Caco-2 (cell line): ENCODE measurements around the gene MFN1. TPM values are rescaled to one million over a fixed set of nuclear protein-coding genes. Genes with fewer than 3 reads are reported as not detected.

ENCODE experiments used
- BruUV-seq: library from RNA; stranded (reverse); fragments of 400-500 nt; replicated peaks from 2 replicates; lab custom pipeline; 2021; lab: Mats Ljungman, UMichigan
- CTCF ChIA-PET: fragments of 300-600 bp; sonication (Branson Sonifier 250); formaldehyde crosslinking; loops from one replicate; lab custom pipeline; 2022; ENCODE audit warnings: antibody characterized with exemption; lab: Charles Lee
- POLR2A ChIA-PET: fragments of 300-600 bp; sonication (Branson Sonifier 250); formaldehyde crosslinking; loops from one replicate; lab custom pipeline; 2022; ENCODE audit warnings: antibody characterized with exemption; lab: Charles Lee
- DNase-seq, 2 experiments: peaks; one replicate each; pipeline versions ENCODE4 v3.0.0 to v3.0.0-alpha.2; 2020 to 2022
- H3K27me3 ChIP-seq: replicated peaks from 2 replicates; pipeline ENCODE4 v1.6.0; 2011; ENCODE audit warnings: low read length; ENCODE audit not compliant: control insufficient read depth, insufficient read depth
- H3K36me3 ChIP-seq: 2 replicates; pipeline ENCODE4 v1.5.1; 2011; ENCODE audit warnings: low read length; ENCODE audit not compliant: control insufficient read depth, insufficient read depth
- H3K4me1 ChIP-seq: fragments of 250-450 bp; sonication (Bioruptor Pico); 2 replicates; pipeline ENCODE4 v1.5.1; 2020; ENCODE audit warnings: mild to moderate bottlenecking
- H3K4me3 ChIP-seq: 2 replicates; pipeline ENCODE4 v1.5.1; 2011; ENCODE audit warnings: low read depth, mild to moderate bottlenecking, control low read depth, low read length
- H3K9me3 ChIP-seq: fragments of 250-450 bp; sonication (Bioruptor Pico); 2 replicates; pipeline ENCODE4 v1.5.1; 2020; ENCODE audit warnings: mild to moderate bottlenecking, moderate library complexity
- H3K27ac Mint-ChIP-seq: one replicate; pipeline ENCODE4 v1.8.0; 2022; ENCODE audit warnings: mixed read lengths; ENCODE audit not compliant: unreplicated experiment
- H3K27me3 Mint-ChIP-seq: one replicate; pipeline ENCODE4 v1.8.0; 2022; ENCODE audit warnings: mixed read lengths; ENCODE audit not compliant: insufficient read depth, unreplicated experiment
- H3K36me3 Mint-ChIP-seq: one replicate; pipeline ENCODE4 v1.8.0; 2022; ENCODE audit warnings: mild to moderate bottlenecking, mixed read lengths; ENCODE audit not compliant: insufficient read depth, unreplicated experiment
- H3K4me1 Mint-ChIP-seq: one replicate; pipeline ENCODE4 v1.8.0; 2022; ENCODE audit warnings: low read depth, mixed read lengths; ENCODE audit not compliant: unreplicated experiment
- H3K4me3 Mint-ChIP-seq: one replicate; pipeline ENCODE4 v1.8.0; 2022; ENCODE audit warnings: mild to moderate bottlenecking, moderate library complexity, mixed read lengths; ENCODE audit not compliant: unreplicated experiment
- H3K9me3 Mint-ChIP-seq: one replicate; pipeline ENCODE4 v1.8.0; 2022; ENCODE audit warnings: mixed read lengths; ENCODE audit not compliant: unreplicated experiment
- intact Hi-C: fragments of 100-400 bp; cut with micrococcal nuclease; formaldehyde crosslinking; loops from one replicate; pipeline ENCODE4 v1.10.0; 2022; ENCODE audit not compliant: unreplicated experiment
- total RNA-seq: library from RNA; stranded (reverse); gene quantifications from 2 replicates; pipeline ENCODE4 v1.2.3, GENCODE V29; 2022
- TF ChIP-seq, protein P1 (sequence below), 2 experiments: fragments of 200-600 bp in 1 of 2; IDR thresholded peaks; 1 replicate in 1 of 2; 2 replicates in 1 of 2; pipeline versions ENCODE4 v1.5.1 to v1.8.0; 2011 to 2022; ENCODE audit warnings: antibody characterized with exemption in 1 of 2, control low read depth in 1 of 2, inconsistent platforms in 1 of 2, low read depth in 1 of 2, low read length in 1 of 2, mild to moderate bottlenecking in 1 of 2, moderate library complexity in 1 of 2; ENCODE audit not compliant: insufficient read depth in 1 of 2, severe bottlenecking in 1 of 2, unreplicated experiment in 1 of 2

The MFN1 gene
- total RNA-seq, 1 experiment from 2014 or later = 53.9 TPM

DNA sequence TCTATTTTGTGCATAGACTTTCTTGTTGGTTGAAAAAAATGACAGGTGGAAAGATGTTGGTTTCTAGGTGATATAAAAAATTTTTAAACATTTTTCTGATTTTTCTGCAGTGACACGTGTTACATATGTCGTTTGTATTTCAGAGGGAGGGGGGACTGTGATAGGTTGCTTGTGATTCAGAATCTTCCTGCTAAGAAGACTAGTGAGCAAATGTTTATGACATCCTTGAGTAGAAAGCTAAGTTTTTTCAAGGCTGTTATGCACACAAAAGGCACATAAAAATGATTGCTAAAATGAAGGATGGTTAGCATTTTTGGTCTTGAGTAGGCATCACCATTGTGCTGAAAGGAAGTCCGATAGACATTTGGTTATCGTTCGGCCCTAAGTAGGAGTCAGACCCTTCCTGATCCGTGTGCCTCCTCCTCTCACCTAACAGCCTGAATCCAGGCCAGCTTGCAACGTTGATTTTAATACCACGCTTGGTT is 23.2 kb upstream of the MFN1 start:
- Mint-ChIP-seq H3K27me3 (no peaks in the 10 kb centered on the region), H3K27ac (peak overlapping the region; percentile 48), H3K4me3 (peak overlapping the region; percentile 78), H3K4me1 (peaks cover 6% of the 10 kb centered on the region), H3K36me3 (peaks cover 27% of the 10 kb centered on the region), H3K9me3 (no peaks in the 10 kb centered on the region)
- Histone ChIP-seq H3K4me3 (peak overlapping the region; percentile 76), H3K27me3 (no peaks in the 10 kb centered on the region), H3K9me3 (no peaks in the 10 kb centered on the region), H3K36me3 (peaks cover 2% of the 10 kb centered on the region; the same call in 1 of the 2 replicates), H3K4me1 (peaks cover 5% of the 10 kb centered on the region; the same call in 1 of the 2 replicates)
- intact Hi-C loops = loop anchor here (10.0 kb wide), 1 partner anchor 890 kb away; no protein-coding TSS in a partner anchor
- CTCF ChIA-PET = interaction anchor here (0.6 kb wide), 1 partner anchor 22 kb away, joined by 3 read pairs; no protein-coding TSS in a partner anchor
- BruUV-seq = TSS peak; percentile 54
- POLR2A ChIA-PET = interaction anchor here (0.6 kb wide), 1 partner anchor 277 kb away, joined by 7 read pairs; no protein-coding TSS in a partner anchor
- DNase-seq = no peak
- TF ChIP-seq, protein P1, sequence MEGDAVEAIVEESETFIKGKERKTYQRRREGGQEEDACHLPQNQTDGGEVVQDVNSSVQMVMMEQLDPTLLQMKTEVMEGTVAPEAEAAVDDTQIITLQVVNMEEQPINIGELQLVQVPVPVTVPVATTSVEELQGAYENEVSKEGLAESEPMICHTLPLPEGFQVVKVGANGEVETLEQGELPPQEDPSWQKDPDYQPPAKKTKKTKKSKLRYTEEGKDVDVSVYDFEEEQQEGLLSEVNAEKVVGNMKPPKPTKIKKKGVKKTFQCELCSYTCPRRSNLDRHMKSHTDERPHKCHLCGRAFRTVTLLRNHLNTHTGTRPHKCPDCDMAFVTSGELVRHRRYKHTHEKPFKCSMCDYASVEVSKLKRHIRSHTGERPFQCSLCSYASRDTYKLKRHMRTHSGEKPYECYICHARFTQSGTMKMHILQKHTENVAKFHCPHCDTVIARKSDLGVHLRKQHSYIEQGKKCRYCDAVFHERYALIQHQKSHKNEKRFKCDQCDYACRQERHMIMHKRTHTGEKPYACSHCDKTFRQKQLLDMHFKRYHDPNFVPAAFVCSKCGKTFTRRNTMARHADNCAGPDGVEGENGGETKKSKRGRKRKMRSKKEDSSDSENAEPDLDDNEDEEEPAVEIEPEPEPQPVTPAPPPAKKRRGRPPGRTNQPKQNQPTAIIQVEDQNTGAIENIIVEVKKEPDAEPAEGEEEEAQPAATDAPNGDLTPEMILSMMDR (IDR thresholded peaks at IDR 0.05; ENCODE audit: insufficient read depth in 1 of 2, low read depth in 1 of 2, low read length in 1 of 2, severe bottlenecking in 1 of 2, unreplicated experiment in 1 of 2) = no peak

DNA sequence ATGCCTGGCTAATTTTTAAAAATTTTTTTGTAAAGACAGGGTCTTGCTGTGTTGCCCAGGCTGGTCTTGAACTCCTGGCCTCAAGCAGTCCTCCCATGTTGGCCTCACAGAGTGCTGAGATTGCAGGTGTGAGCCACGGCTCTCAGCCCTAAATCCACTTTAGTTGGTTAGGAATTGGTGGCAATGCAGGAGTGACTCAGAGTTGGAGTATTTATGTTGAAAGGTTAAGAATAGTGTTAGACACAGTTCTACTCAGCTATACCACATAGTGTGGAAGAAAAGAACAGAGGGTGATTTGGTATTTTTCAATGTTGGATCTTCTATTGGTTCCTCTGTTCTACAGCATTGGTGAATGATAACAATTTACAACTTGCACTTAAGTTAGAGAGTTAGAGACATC is 17.1 kb upstream of the MFN1 start:
- H3K4me3 Mint-ChIP-seq = no peak overlapping the region
- no peak for DNase-seq
- H3K9me3 ChIP-seq = no peaks in the 10 kb centered on the region
- H3K4me1 ChIP-seq = no peaks in the 10 kb centered on the region
- TF ChIP-seq, protein P1 (IDR thresholded peaks at IDR 0.05; ENCODE audit: insufficient read depth in 1 of 2, low read depth in 1 of 2, low read length in 1 of 2, severe bottlenecking in 1 of 2, unreplicated experiment in 1 of 2) = no peak
- no peaks in the 10 kb centered on the region for H3K9me3 Mint-ChIP-seq
- POLR2A ChIA-PET = no interaction called here
- H3K27ac Mint-ChIP-seq = no peak overlapping the region
- CTCF ChIA-PET = no interaction called here
- peaks cover 60% of the 10 kb centered on the region for H3K36me3 Mint-ChIP-seq
- no peak overlapping the region for H3K4me3 ChIP-seq
- H3K27me3 ChIP-seq = no peaks in the 10 kb centered on the region
- H3K27me3 Mint-ChIP-seq = no peaks in the 10 kb centered on the region
- H3K4me1 Mint-ChIP-seq = no peaks in the 10 kb centered on the region
- no TSS peak for BruUV-seq
- intact Hi-C loops = no loop called here
- H3K36me3 ChIP-seq = peaks cover 6% of the 10 kb centered on the region; the same call in 1 of the 2 replicates

DNA sequence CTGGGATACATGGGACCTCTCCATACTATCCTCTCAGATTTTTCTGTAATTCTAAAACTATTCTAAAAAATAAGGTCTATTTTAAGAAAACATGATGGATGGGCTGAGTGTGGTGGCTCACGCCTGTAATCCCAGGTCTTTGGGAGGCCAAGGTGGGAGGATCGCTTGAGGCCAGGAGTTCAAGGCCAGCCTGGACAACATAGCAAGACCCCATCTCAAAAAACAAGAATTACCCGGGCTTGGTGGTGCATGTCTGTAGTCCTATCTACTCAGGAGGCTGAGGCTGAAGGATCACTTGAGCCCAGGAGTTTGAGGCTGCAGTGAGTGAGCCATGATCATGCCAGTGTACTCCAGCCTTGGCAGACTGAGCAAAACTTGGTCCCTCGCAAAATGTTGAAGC is 15.3 kb upstream of the MFN1 start:
- TF ChIP-seq, protein P1 (IDR thresholded peaks at IDR 0.05; ENCODE audit: insufficient read depth in 1 of 2, low read depth in 1 of 2, low read length in 1 of 2, severe bottlenecking in 1 of 2, unreplicated experiment in 1 of 2) = no peak
- peaks cover 68% of the 10 kb centered on the region for H3K36me3 Mint-ChIP-seq
- no peaks in the 10 kb centered on the region for H3K9me3 Mint-ChIP-seq
- H3K4me1 ChIP-seq = no peaks in the 10 kb centered on the region
- no peaks in the 10 kb centered on the region for H3K9me3 ChIP-seq
- ChIA-PET CTCF (no interaction called here), POLR2A (no interaction called here)
- no peak overlapping the region for H3K4me3 Mint-ChIP-seq
- peaks cover 6% of the 10 kb centered on the region; the same call in 1 of the 2 replicates for H3K36me3 ChIP-seq
- H3K4me3 ChIP-seq = no peak overlapping the region
- DNase-seq = no peak
- intact Hi-C loops = no loop called here
- no peak overlapping the region for H3K27ac Mint-ChIP-seq
- no TSS peak for BruUV-seq
- H3K27me3 ChIP-seq = no peaks in the 10 kb centered on the region
- no peaks in the 10 kb centered on the region for H3K27me3 Mint-ChIP-seq
- no peaks in the 10 kb centered on the region for H3K4me1 Mint-ChIP-seq
